ENCODE measurements around the gene FARP1. TPM values are rescaled to one million over a fixed set of nuclear protein-coding genes. Genes with fewer than 3 reads are reported as not detected.

The FARP1 gene
- total RNA-seq, 4 donors from 2014 or later = 13.7 to 38.9 (median 30.2) TPM

DNA sequence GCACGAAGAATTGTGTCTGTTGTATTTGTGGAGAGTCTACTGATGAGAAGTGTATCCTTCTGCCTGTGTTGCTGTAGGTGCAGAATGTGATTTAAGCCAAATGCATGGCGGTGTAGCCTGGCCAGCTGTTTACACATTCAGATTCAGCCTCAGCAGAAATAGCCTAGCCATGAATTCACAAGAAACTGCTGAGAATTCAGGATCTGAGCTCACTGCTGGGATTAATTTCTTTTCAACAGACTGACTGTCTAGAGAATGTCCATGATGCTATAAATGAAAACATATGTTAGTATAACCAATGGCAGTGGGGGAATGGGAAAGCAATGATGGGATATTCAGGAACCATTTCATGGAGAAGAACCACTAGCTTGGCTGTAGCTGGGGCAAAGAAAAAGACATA, 111.6 kb downstream of the FARP1 start:
- TF ChIP-seq, protein P1, sequence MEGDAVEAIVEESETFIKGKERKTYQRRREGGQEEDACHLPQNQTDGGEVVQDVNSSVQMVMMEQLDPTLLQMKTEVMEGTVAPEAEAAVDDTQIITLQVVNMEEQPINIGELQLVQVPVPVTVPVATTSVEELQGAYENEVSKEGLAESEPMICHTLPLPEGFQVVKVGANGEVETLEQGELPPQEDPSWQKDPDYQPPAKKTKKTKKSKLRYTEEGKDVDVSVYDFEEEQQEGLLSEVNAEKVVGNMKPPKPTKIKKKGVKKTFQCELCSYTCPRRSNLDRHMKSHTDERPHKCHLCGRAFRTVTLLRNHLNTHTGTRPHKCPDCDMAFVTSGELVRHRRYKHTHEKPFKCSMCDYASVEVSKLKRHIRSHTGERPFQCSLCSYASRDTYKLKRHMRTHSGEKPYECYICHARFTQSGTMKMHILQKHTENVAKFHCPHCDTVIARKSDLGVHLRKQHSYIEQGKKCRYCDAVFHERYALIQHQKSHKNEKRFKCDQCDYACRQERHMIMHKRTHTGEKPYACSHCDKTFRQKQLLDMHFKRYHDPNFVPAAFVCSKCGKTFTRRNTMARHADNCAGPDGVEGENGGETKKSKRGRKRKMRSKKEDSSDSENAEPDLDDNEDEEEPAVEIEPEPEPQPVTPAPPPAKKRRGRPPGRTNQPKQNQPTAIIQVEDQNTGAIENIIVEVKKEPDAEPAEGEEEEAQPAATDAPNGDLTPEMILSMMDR (IDR thresholded peaks at IDR 0.05) = no peak
- no peak for DNase-seq (ENCODE audit: low spot score)
- ATAC-seq (ENCODE audit: low FRiP score) = no peak

DNA sequence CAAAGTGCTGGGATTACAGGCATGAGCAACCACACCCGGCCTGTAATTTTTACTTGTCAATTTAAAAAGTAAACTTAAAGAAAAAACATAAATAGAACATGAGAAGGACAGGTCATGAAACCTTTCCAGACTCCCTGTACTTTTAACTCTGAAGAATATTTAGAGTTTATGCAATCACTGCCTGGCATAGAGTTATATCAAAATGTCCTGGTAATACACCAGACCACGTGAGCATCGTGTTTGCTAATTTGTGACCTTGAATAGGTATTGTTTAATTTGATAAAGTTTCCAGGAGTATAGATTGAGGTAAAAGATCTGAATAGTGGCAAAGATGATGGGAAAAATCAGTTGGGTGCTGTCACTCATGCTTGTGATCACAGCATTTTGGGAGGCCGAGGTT, 115.3 kb downstream of the FARP1 start:
- TF ChIP-seq, protein P1 (IDR thresholded peaks at IDR 0.05) = no peak
- no peak for ATAC-seq (ENCODE audit: low FRiP score)
- DNase-seq (ENCODE audit: low spot score) = no peak

DNA sequence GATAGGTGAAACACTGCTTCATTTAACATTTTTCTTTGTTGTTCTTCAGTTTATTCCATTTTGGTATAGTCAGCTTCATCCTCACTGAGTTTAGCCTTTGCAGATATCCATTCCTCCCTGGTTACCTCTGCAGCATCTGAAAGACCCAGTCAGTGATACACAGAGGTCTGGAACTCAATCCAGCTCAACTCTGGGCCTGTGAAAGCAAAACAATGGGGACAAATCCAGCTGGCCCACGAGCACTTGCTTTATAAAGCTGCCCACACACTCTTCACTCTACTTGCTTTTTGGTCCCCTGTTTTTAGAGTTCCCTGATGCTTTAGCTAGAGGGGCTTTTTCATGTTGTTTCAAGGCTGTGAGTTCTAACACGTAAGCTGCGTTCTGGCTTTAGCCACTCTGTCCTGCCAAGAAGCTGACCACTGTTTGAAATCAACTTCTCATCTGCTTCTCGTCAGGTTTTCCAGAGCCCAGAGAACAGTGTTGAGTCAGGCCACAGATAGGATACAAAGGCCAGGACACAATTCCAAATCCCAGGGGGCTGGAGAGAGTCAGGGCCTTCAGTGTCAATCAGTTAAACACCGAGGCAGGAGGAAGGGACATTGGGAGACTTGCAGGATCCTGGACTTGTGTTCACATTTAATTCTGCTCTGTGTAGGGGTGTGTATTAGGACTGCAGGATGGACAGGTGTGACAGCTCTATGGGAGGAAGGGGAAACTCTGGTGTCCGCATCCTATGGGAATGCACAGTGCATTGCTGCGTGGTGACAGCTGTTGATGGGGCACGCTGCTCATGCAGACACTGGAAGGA, 117.7 kb downstream of the FARP1 start:
- no peak for ATAC-seq (ENCODE audit: low FRiP score)
- TF ChIP-seq, protein P1 (IDR thresholded peaks at IDR 0.05) = no peak
- no peak for DNase-seq (ENCODE audit: low spot score)

DNA sequence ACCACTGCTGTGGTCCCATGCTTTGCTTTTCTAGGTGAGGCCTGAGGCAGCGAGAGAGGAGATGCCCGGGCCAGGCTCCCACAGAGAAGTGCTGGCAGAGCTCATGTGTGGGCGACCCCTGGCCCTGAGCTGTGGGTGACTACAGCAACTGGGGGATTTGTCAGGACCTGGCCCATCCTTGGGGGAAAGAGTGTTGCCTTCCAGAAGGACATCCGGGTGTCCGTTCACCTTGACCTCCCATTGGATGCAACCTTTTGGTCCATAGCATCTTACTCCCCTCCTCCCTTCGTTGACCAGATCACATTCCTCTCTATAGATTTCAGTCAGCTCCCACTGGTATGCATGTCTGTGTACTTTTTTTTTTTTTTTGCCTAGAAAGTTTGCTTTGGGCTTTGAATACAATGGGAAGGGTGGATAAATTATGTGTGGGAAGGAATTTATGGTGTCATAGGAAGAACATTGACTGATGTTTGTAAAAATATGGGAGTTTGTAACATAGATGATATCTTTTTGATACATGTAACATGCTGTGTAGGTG, 118.3 kb downstream of the FARP1 start:
- TF ChIP-seq, protein P1 (IDR thresholded peaks at IDR 0.05) = no peak
- DNase-seq (ENCODE audit: low spot score) = no peak
- no peak for ATAC-seq (ENCODE audit: low FRiP score)

DNA sequence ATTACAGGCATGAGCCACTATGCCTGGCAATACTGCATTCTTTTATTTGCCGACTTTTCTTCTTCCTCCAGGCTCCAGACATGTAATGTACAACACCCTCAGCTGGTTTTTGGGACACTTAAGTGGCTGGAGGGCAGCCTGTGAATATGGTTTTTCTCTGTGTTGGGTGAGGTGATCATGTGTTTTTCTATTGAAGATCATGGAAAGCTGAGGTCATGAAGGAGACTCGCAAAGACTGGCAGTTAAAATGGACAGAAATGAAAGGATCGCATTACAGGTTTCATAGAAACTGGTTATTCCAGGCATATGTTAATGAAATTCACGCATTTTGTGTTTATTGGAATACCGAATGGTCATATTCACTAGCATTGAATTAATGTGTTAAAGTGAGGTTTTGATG, 119.4 kb downstream of the FARP1 start:
- DNase-seq (ENCODE audit: low spot score) (no peak), ATAC-seq (ENCODE audit: low FRiP score) (no peak)
- TF ChIP-seq, protein P1 (IDR thresholded peaks at IDR 0.05) = no peak

DNA sequence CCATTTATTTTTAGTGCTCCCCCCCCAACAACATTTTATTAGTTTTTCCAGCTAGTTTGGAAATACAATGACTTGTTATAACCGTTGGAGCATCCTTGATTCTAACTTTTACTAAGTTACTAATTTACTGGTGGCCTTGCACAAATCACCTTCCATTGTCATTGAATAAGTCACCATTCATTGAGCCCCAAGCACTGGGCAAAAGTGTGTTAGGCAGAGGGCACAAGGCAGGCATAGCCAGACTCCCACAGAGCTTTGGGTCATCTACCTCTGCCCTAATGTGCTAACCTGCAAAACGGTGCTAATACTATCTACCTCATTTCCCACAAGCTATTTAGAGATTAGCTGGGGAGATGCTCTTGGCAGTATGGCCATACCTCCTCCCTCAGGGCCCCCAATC, 120.9 kb downstream of the FARP1 start:
- TF ChIP-seq, protein P1 (IDR thresholded peaks at IDR 0.05) = no peak
- ATAC-seq (ENCODE audit: low FRiP score) = no peak

DNA sequence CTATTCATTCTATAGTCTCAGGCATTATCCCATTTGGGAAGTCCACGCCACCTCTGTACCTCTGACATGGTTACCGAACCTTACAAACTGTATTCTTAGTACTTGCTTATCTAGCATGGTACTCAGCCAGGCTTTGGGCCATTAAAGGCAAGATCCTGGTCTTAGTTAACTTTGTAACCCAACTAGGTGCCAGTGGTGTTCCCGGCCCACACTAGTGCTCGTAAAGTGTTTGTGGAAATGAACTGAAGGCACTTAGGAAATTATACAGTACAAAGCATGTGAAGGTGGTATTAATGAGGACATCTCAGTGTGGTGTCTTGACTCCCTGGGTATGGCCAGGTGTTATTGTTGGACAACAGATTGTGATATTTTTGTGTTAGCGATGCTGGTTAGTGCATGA, 122.0 kb downstream of the FARP1 start:
- ATAC-seq (ENCODE audit: low FRiP score) (no peak), DNase-seq (ENCODE audit: low spot score) (no peak)
- TF ChIP-seq, protein P1 (IDR thresholded peaks at IDR 0.05) = no peak

More for the DNA sequence above, 120.9 kb downstream of the FARP1 start:
- no peak for DNase-seq (ENCODE audit: low spot score)

All from omental fat pad (tissue), 4 donors.